ENCODE results near the gene G3BP1. TPM values are rescaled to one million over a fixed set of nuclear protein-coding genes. Genes with fewer than 3 reads are reported as not detected.
"Not testable (repeated sequence)": the region's sequence is repeated elsewhere in the genome, so short reads cannot be mapped to it uniquely, and the experiment has no call there.

The G3BP1 gene
- total RNA-seq, 2 donors from 2014 or later, result 346 to 376 TPM

DNA sequence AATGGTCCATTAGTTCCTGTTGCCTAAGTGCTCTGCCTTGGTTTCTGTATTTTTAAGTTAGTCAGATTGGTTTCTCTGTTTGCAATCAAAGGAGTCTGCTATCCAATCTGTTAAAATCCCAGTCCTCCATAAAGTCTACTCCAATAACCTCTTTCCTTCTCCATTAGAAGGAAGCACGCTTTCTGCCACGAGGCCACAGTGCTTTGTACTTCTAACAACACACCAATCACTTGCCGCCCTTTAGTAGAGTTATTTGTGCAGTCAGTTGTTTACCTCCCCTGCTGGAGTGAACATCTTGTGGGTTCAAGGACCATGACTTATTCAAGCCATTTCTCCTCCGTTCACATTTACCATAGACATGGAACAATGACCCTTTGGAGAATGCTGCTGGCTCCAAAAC is 83.9 kb downstream of the G3BP1 start:
- Histone ChIP-seq H3K9me3 (ENCODE audit: control insufficient read depth, low read length) (no peaks in the 10 kb centered on the region), H3K4me1 (ENCODE audit: control insufficient read depth, insufficient read depth, low read length) (no peaks in the 10 kb centered on the region), H3K36me3 (ENCODE audit: control insufficient read depth, insufficient read depth, low read length) (no peaks in the 10 kb centered on the region), H3K27ac (ENCODE audit: low read depth, low read length) (no peak overlapping the region), H3K9ac (ENCODE audit: extremely low read depth, low read length, poor library complexity, severe bottlenecking) (no peak overlapping the region), H3K4me3 (ENCODE audit: low read length) (no peak overlapping the region), H3K27me3 (ENCODE audit: control insufficient read depth, insufficient read depth, low read length, poor library complexity, severe bottlenecking) (peaks cover 4% of the 10 kb centered on the region)
- H3K27ac Mint-ChIP-seq, result no peak overlapping the region
- no peaks in the 10 kb centered on the region for H3K9me3 Mint-ChIP-seq
- DNase-seq, result no peak
- H3K4me3 Mint-ChIP-seq, result no peak overlapping the region
- no peaks in the 10 kb centered on the region for H3K36me3 Mint-ChIP-seq (ENCODE audit: low read depth)
- no peaks in the 10 kb centered on the region for H3K4me1 Mint-ChIP-seq
- TF ChIP-seq, protein P1, sequence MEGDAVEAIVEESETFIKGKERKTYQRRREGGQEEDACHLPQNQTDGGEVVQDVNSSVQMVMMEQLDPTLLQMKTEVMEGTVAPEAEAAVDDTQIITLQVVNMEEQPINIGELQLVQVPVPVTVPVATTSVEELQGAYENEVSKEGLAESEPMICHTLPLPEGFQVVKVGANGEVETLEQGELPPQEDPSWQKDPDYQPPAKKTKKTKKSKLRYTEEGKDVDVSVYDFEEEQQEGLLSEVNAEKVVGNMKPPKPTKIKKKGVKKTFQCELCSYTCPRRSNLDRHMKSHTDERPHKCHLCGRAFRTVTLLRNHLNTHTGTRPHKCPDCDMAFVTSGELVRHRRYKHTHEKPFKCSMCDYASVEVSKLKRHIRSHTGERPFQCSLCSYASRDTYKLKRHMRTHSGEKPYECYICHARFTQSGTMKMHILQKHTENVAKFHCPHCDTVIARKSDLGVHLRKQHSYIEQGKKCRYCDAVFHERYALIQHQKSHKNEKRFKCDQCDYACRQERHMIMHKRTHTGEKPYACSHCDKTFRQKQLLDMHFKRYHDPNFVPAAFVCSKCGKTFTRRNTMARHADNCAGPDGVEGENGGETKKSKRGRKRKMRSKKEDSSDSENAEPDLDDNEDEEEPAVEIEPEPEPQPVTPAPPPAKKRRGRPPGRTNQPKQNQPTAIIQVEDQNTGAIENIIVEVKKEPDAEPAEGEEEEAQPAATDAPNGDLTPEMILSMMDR (conservative IDR thresholded peaks at IDR 0.05), result no peak
- WGBS, 2 experiments (ENCODE audit: insufficient coverage in 1 of 2, insufficient read length in 1 of 2), result 84 to 96% methylated on average over 4 of the region's 4 CpGs
- no peaks in the 10 kb centered on the region for H3K27me3 Mint-ChIP-seq (ENCODE audit: insufficient read depth)

DNA sequence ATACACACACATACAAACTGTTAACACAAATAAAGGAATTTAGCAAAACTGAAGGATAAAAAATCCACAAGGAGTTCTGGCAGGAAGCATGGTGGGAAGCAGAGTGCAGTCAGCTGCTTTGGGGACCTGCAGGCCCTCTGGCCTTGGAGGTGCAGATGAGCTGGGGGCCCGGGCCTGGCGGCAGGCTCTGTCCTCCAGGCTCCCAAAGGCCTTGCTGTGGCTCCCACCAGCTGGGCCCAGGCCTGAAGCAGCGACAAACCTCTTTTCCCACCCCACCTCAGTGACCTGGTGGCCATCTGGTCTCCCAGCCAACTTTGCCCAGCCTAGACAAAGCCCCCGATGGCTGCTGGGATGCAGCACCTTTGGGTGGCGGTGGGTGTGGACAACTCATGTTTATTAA is 85.1 kb downstream of the G3BP1 start:
- no peak overlapping the region for H3K4me3 Mint-ChIP-seq
- H3K27ac Mint-ChIP-seq, result no peak overlapping the region
- Histone ChIP-seq H3K27me3 (ENCODE audit: control insufficient read depth, insufficient read depth, low read length, poor library complexity, severe bottlenecking) (peaks cover 4% of the 10 kb centered on the region), H3K9me3 (ENCODE audit: control insufficient read depth, low read length) (no peaks in the 10 kb centered on the region), H3K36me3 (ENCODE audit: control insufficient read depth, insufficient read depth, low read length) (no peaks in the 10 kb centered on the region), H3K4me3 (ENCODE audit: low read length) (no peak overlapping the region), H3K27ac (ENCODE audit: low read depth, low read length) (no peak overlapping the region), H3K4me1 (ENCODE audit: control insufficient read depth, insufficient read depth, low read length) (no peaks in the 10 kb centered on the region), H3K9ac (ENCODE audit: extremely low read depth, low read length, poor library complexity, severe bottlenecking) (no peak overlapping the region)
- DNase-seq, result no peak
- peaks cover 2% of the 10 kb centered on the region for H3K27me3 Mint-ChIP-seq (ENCODE audit: insufficient read depth)
- H3K36me3 Mint-ChIP-seq (ENCODE audit: low read depth), result no peaks in the 10 kb centered on the region
- TF ChIP-seq, protein P1 (conservative IDR thresholded peaks at IDR 0.05), result no peak
- no peaks in the 10 kb centered on the region for H3K9me3 Mint-ChIP-seq
- 94 to 100% methylated on average over 1 to 5 of the region's 5 CpGs for WGBS, 2 experiments (ENCODE audit: insufficient coverage in 1 of 2, insufficient read length in 1 of 2)
- no peaks in the 10 kb centered on the region for H3K4me1 Mint-ChIP-seq

DNA sequence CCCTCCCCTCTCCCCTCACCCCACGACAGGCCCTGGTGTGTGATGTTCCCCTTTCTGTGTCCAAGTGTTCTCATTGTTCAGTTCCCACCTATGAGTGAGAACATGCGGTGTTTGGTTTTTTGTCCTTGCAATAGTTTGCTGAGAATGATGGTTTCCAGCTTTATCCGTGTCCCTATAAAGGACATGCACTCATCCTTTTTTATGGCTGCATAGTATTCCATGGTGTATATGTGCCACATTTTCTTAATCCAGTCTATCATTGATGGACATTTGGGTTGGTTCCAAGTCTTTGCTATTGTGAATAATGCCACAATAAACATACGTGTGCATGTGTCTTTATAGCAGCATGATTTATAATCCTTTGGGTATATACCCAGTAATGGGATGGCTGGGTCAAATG is 89.1 kb downstream of the G3BP1 start:
- not testable (repeated sequence) for H3K27ac ChIP-seq (ENCODE audit: low read depth, low read length); H3K36me3 Mint-ChIP-seq (ENCODE audit: low read depth); H3K4me3 Mint-ChIP-seq; H3K27me3 Mint-ChIP-seq (ENCODE audit: insufficient read depth); H3K4me1 ChIP-seq (ENCODE audit: control insufficient read depth, insufficient read depth, low read length); H3K9me3 ChIP-seq (ENCODE audit: control insufficient read depth, low read length); DNase-seq; H3K27me3 ChIP-seq (ENCODE audit: control insufficient read depth, insufficient read depth, low read length, poor library complexity, severe bottlenecking); H3K9me3 Mint-ChIP-seq; H3K9ac ChIP-seq (ENCODE audit: extremely low read depth, low read length, poor library complexity, severe bottlenecking); H3K4me3 ChIP-seq (ENCODE audit: low read length); H3K4me1 Mint-ChIP-seq; H3K36me3 ChIP-seq (ENCODE audit: control insufficient read depth, insufficient read depth, low read length); H3K27ac Mint-ChIP-seq
- WGBS, 2 experiments (ENCODE audit: insufficient coverage in 1 of 2, insufficient read length in 1 of 2), result 95 to 100% methylated on average over 1 to 3 of the region's 4 CpGs

Other genes starting within 250 kb of the G3BP1 start
- gene FAT2, start 180.6 kb upstream of the G3BP1 start, total RNA-seq, result under 1 TPM in 1 of 2 donors, not detected in 1; 0.18 TPM
- 100 to 1,000 TPM; 523 to 643 TPM for gene SPARC, start 85.0 kb upstream of the G3BP1 start, total RNA-seq
- gene ATOX1, start 13.3 kb upstream of the G3BP1 start, total RNA-seq, result 100 to 1,000 TPM; 105 to 129 TPM
- not detected for gene GLRA1, start 152.9 kb downstream of the G3BP1 start, total RNA-seq